T-cell (primary cell): ENCODE results near the gene OSBPL6. TPM values are rescaled to one million over a fixed set of nuclear protein-coding genes. Genes with fewer than 3 reads are reported as not detected.

Experiments used
- ATAC-seq, 4 experiments: fragments of 200-7000 bp in 3 of 4; fragments of 150-1000 bp in 1 of 4; cut with Tn5 transposase; replicated peaks in 1 of 4; 1 replicate in 3 of 4; 2 replicates in 1 of 4; pipeline ENCODE4 v1.10.0; 2021; ENCODE audit warnings: moderate library complexity in 3 of 4, mild to moderate bottlenecking in 2 of 4, moderate number of reproducible peaks in 1 of 4
- CTCF ChIA-PET, 2 donors: fragments of 300-600 bp; sonication (Branson Sonifier 250); formaldehyde crosslinking; loops; one replicate each; lab custom pipeline; 2022; ENCODE audit warnings: antibody characterized with exemption in 2 of 2; lab: Charles Lee
- POLR2A ChIA-PET, 2 donors: fragments of 300-600 bp; sonication (Branson Sonifier 250); formaldehyde crosslinking; loops; one replicate each; lab custom pipeline; 2022; ENCODE audit warnings: antibody characterized with exemption in 2 of 2; lab: Charles Lee
- DNase-seq, 35 experiments: peaks; one replicate each; pipeline versions ENCODE4 v3.0.0 to v3.0.0-alpha.2; 2013 to 2023
- H3K27ac ChIP-seq: one replicate; pipeline ENCODE4 v1.5.1; 2013; ENCODE audit warnings: low read length
- H3K27me3 ChIP-seq, 2 experiments: replicated peaks in 1 of 2; 1 replicate in 1 of 2; 2 replicates in 1 of 2; pipeline versions ENCODE4 v1.6.1 to v1.7.0; 2013; ENCODE audit warnings: low read length in 1 of 2, mixed read lengths in 1 of 2; ENCODE audit not compliant: control insufficient read depth in 2 of 2, insufficient read depth in 2 of 2; ENCODE audit errors: extremely low read depth in 1 of 2
- H3K36me3 ChIP-seq, 2 donors: 1 replicate in 1 of 2; 2 replicates in 1 of 2; pipeline versions ENCODE4 v1.6.1 to v1.7.0; 2013; ENCODE audit warnings: low read length in 1 of 2; ENCODE audit not compliant: control insufficient read depth in 2 of 2, insufficient read depth in 1 of 2; ENCODE audit errors: extremely low read depth in 1 of 2
- H3K4me1 ChIP-seq, 2 experiments: 1 replicate in 1 of 2; 2 replicates in 1 of 2; pipeline versions ENCODE4 v1.6.1 to v1.7.0; 2013; ENCODE audit warnings: low read length in 2 of 2, mixed read lengths in 1 of 2; ENCODE audit not compliant: insufficient read depth in 2 of 2, control insufficient read depth in 1 of 2; ENCODE audit errors: extremely low read depth in 1 of 2
- H3K4me3 ChIP-seq, 2 donors: 1 replicate in 1 of 2; 2 replicates in 1 of 2; pipeline versions ENCODE4 v1.5.1 to v1.7.0; 2013; ENCODE audit warnings: mild to moderate bottlenecking in 2 of 2, low read length in 1 of 2, moderate library complexity in 1 of 2; ENCODE audit not compliant: control insufficient read depth in 1 of 2; ENCODE audit errors: extremely low read depth in 1 of 2
- H3K9me3 ChIP-seq: 2 replicates; pipeline ENCODE4 v1.7.0; 2013
- H3K27ac Mint-ChIP-seq, 2 donors: one replicate each; pipeline ENCODE4 v1.8.0; 2020 to 2021; ENCODE audit warnings: mild to moderate bottlenecking in 2 of 2, mixed read lengths in 2 of 2
- H3K27me3 Mint-ChIP-seq, 2 donors: one replicate each; pipeline ENCODE4 v1.8.0; 2021 to 2022; ENCODE audit warnings: mixed read lengths in 2 of 2
- H3K36me3 Mint-ChIP-seq: one replicate; pipeline ENCODE4 v1.8.0; 2021; ENCODE audit warnings: mixed read lengths
- H3K4me1 Mint-ChIP-seq, 3 donors: one replicate each; pipeline ENCODE4 v1.8.0; 2020 to 2022; ENCODE audit warnings: mixed read lengths in 3 of 3, mild to moderate bottlenecking in 1 of 3
- H3K4me3 Mint-ChIP-seq, 3 donors: one replicate each; pipeline ENCODE4 v1.8.0; 2020 to 2022; ENCODE audit warnings: mild to moderate bottlenecking in 3 of 3, mixed read lengths in 3 of 3, moderate library complexity in 3 of 3
- H3K9me3 Mint-ChIP-seq, 3 donors: one replicate each; pipeline ENCODE4 v1.8.0; 2020 to 2022; ENCODE audit warnings: mixed read lengths in 3 of 3
- WGBS: methylation state at CpG from one replicate; pipeline ENCODE4 v1.1.5; 2013; ENCODE audit warnings: missing lambda C conversion rate; ENCODE audit not compliant: insufficient coverage; 5-methylcytosine and 5-hydroxymethylcytosine counted together
- total RNA-seq, 35 experiments: library from RNA in 6 of 35; stranded (reverse) in 6 of 35; fragments of 120-200 nt in 1 of 35; gene quantifications; one replicate each; pipeline versions ENCODE4 v1.2.1 to v1.2.4 and lab custom pipeline; 2013 to 2026

The OSBPL6 gene
- total RNA-seq, 5 donors from 2014 or later (not counting 1 experiment from before 2014, with no cell fraction given): 0.08 to 0.41 (median 0.26) TPM

GRCh38 chr2:178452334-178452733, 258.0 kb downstream of the OSBPL6 start:
- no peak for DNase-seq
- H3K27me3 Mint-ChIP-seq: no peaks in the 10 kb centered on the region
- Histone ChIP-seq H3K36me3 (peaks cover 0 to 10% of the 10 kb centered on the region in 2 donors), H3K9me3 (no peaks in the 10 kb centered on the region), H3K27me3 (no peaks in the 10 kb centered on the region), H3K27ac (no peak overlapping the region), H3K4me3 (no peak overlapping the region), H3K4me1 (peaks cover 10 to 27% of the 10 kb centered on the region in 2 experiments)
- ChIA-PET POLR2A (interaction anchor here in 1 of 2 donors (0.6 kb wide), 1 partner anchor 1188 kb away, joined by 4 read pairs; the partner anchor contains the start of gene NFE2L2), CTCF (interaction anchor here in 1 of 2 donors (1.0 kb wide), 1 partner anchor 38 kb away, joined by 3 read pairs; no protein-coding TSS in a partner anchor)
- peaks cover 10% of the 10 kb centered on the region for H3K36me3 Mint-ChIP-seq
- H3K4me3 Mint-ChIP-seq: peak overlapping the region; percentile 66 to 88 (median 83)
- H3K4me1 Mint-ChIP-seq: peaks cover 25 to 33% (median 32%) of the 10 kb centered on the region in 3 donors
- no CpG with 5 or more reads among the region's 2 CpGs for WGBS
- no peaks in the 10 kb centered on the region for H3K9me3 Mint-ChIP-seq
- ATAC-seq: no peak
- H3K27ac Mint-ChIP-seq: no peak overlapping the region

Other genes starting within 250 kb of the OSBPL6 start
- gene PDE11A, start 121.7 kb upstream of the OSBPL6 start, total RNA-seq: not detected
- gene RBM45, start 82.1 kb upstream of the OSBPL6 start, total RNA-seq: 10 to 100 TPM in 4 of 5 donors, 1 to 10 TPM in 1; 9.2 to 17.7 (median 15.6) TPM